ENCODE results near the gene CLDN2.
"Not testable (repeated sequence)": the region's sequence is repeated elsewhere in the genome, so short reads cannot be mapped to it uniquely, and the experiment has no call there.

The CLDN2 gene

GRCh38 chrX:106966547-106966946 is 46.3 kb downstream of the CLDN2 start:
- DNase-seq, result not testable (repeated sequence)

DNA sequence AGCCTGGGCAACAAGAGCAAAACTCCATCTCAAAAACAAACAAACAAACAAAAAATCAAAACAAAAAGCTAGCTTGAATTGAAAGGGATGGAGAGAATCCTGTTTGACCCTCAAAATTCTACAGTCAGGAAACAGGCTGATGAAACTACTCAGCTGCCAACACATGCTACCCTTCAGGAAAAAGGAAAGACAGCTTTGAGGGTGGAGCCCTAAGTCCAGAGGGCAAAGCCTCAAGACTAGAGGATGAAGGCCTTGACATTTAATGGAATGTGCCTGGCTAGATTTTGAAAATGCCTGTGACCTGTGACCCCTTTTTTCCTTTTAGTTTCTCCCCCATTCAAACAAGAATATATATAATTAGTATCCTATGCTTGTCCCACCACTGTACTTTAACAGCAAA is 52.7 kb downstream of the CLDN2 start:
- no peak for DNase-seq

DNA sequence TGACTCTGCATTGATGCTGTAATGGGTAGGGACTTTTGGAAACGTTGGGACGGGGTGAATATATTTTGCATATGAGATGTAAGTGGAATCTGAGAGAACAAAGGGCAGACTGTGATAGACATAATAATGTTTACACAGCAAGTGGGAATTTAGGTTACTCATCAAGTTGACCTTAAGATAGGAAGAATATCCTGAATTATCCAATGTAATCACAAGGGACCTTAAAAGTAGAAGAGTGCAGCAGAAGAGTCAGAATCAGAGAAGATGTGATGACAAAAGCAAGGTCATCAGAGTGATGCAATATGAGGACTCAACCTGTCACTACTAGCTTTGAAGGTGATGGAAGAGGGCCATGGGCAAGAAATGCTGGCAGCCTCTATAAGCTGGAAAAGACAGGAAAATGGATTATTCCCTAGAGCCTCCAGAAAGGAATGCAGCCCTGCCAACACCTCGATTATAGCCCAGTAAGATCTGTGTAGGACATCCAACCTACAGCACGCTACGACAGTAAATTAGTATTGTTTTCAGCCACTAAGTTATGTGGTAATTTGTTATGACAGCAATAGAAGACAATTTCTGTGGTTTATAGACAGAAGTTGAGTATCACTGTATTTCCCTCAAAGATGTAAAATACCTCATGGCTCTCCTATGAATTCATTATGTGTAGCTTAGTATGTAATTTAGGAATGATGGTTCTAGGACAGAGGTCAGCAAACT is 53.4 kb downstream of the CLDN2 start:
- no peak for DNase-seq

DNA sequence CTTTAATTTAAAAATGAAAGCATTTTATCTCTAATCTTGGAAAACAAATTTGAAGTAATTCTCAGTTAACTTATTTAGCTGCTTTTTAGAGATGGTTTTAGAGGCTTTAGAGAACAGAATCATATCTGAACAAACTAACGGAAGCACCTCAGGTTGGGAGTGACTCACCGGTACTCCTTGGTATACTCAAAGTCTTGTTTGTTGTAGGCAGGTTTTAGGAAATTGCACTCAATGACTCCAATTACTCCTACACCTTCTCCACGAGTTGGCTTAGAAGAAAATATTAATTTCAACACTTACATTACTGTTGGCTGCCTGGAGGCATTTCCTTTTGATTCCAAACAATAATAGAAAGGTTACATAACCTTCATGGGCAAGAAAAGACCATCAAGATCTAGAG is 56.2 kb downstream of the CLDN2 start:
- no peak for DNase-seq

Measured in activated effector memory CD4-positive, alpha-beta T cell treated with Interleukin-2 at 50 U/mL for 16 hours (primary cell).